ENCODE results near the gene DIABLO.

The DIABLO gene

DNA sequence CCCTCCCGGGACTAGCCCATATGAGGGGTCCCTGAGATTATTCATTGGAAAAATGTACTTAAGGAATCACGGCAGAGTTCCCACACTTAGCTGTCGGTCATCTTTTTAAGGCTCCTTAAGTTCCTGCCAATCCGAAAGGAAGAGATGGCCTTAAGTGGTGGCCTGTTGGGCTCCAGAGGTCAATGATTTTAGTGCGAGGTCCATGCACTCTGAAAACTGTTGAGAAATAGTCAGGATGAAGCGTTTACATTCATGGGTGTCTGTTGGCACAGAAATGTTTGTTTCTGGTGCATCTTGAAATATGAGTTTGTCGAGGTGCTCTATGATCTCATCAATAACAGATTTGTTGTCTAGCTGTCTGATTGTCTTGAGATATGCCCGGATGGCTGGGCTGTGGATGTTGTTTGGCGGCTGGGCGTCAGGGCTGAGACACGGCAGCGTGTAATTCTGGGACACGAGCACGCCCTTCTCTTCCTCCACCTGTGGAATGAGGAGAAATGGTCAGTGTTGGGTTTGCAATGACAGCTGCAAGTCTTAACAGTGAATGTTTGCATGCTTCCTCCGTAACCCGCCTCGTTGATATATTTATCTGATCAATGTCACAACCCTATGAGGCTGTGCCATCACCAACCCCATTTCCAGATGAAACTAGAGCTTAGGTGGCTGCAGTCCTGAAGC, 53.5 kb downstream of the DIABLO start:
- TF ChIP-seq, protein P1, sequence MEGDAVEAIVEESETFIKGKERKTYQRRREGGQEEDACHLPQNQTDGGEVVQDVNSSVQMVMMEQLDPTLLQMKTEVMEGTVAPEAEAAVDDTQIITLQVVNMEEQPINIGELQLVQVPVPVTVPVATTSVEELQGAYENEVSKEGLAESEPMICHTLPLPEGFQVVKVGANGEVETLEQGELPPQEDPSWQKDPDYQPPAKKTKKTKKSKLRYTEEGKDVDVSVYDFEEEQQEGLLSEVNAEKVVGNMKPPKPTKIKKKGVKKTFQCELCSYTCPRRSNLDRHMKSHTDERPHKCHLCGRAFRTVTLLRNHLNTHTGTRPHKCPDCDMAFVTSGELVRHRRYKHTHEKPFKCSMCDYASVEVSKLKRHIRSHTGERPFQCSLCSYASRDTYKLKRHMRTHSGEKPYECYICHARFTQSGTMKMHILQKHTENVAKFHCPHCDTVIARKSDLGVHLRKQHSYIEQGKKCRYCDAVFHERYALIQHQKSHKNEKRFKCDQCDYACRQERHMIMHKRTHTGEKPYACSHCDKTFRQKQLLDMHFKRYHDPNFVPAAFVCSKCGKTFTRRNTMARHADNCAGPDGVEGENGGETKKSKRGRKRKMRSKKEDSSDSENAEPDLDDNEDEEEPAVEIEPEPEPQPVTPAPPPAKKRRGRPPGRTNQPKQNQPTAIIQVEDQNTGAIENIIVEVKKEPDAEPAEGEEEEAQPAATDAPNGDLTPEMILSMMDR (conservative IDR thresholded peaks at IDR 0.05; ENCODE audit: low read depth, low read length) = no peak
- H3K4me3 ChIP-seq (ENCODE audit: low read length) = no peak overlapping the region
- no peak for DNase-seq (ENCODE audit: low read depth)

DNA sequence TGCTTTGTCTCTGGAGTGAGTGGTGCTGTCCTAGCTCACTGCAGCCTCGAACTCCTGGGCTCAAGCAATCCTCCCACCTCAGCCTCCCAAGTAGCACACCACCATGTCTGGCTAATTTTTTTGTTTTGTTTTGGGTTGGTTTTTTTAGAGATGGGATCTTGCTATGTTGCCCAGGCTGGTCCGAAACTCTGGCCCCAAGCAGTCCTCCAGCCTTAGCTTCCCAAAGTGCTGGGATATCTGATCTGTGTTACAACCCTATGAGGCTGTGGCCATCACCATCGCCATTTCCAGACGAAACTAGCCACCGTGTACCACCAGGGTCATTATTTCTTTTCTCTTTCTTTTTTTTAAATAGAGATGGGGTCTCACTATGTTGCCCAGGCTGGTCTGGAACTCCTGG, 54.5 kb downstream of the DIABLO start:
- DNase-seq (ENCODE audit: low read depth) = no peak
- H3K4me3 ChIP-seq (ENCODE audit: low read length) = no peak overlapping the region
- TF ChIP-seq, protein P1 (conservative IDR thresholded peaks at IDR 0.05; ENCODE audit: low read depth, low read length) = no peak

DNA sequence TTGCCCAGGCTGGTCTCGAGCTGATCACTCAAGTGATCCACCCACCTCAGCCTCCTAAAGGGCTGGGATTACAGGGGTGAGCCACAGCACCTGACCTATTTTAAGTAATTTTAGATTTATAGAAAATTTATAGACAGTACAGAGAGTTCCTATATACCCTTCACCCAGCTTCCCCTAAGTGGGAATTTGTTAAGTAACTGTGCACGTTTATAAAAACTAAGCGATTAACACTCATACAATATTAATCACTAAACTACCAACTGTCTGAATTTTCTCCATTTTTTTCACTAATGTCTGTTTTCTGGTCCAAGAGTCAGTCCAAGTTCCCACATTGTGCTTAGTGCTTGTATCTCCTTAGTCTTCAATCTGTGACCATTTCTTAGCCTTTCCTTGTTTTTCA, 57.4 kb downstream of the DIABLO start:
- no peak overlapping the region for H3K4me3 ChIP-seq (ENCODE audit: low read length)
- TF ChIP-seq, protein P1 (conservative IDR thresholded peaks at IDR 0.05; ENCODE audit: low read depth, low read length) = no peak
- DNase-seq (ENCODE audit: low read depth) = no peak

DNA sequence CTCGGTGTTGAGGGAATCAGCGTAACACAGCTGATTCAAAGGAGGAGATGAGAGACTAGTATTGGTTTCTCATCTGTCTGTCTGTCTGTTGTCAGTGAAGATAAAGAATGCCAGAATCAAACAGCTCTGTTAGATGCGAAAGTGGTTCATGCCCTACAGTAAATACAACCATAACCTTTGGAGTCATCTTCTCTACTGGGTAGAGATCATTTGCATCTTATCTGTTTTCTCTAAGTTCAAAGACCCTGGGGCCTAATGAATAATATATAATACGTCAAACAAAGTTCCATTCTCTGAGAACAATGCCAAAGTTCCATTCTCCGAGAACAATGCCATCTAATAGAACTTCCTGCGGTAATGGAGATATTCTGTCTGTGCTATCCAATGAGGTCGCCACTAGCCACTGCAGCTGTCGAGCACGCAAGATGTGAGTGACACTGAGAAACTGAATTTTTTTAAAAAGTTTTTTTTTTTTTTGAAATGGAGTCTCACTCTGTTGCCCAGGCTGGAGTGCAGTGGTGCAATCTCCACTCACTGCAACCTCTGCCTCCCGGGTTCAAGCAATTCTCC, 58.4 kb downstream of the DIABLO start:
- no peak for DNase-seq (ENCODE audit: low read depth)
- no peak overlapping the region for H3K4me3 ChIP-seq (ENCODE audit: low read length)
- TF ChIP-seq, protein P1 (conservative IDR thresholded peaks at IDR 0.05; ENCODE audit: low read depth, low read length) = no peak

DNA sequence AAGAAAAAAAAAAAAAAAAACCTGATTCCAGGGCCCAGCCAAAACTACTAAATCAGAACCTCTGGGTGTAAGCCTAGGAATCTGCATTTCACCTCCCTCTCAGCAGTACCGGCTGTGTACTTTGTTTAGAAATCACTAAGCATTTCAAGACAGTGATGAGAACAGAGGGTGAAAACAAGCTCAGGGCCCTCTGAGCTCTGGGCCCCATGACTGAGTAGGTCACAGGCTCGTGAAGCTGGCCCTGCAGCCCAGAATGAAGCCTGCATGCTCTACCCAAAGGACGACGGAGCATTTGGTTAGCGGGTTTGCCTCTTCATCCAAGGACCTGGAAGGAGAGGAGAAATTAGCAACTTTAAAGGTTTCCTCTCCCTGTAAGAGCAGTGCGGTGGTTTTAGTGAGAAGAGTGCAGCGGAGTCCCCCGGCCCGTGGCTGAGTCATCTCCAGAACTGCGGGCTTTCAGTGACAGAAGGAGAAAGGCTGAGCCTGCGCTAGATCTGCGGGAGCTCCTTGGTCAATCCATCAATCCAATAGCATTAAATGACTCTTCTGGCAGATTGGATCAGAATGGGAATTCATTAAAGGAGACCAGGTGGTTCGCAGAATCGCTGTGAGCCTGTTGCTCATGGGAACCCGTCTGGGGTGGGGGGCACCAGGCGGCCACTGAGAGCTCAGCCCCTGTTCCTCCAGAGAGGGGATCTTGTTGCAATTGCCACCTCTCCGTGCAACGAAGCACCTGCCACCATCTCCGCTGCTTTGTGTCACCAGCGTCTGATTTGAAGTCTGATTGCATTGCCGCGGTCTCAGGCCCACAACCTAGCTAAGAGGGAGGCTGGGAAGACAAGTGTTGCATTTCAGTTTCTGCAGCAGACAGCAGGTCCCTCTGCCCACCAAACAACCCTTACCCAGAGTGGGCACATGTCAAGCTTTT, 59.2 kb downstream of the DIABLO start:
- TF ChIP-seq, protein P1 (conservative IDR thresholded peaks at IDR 0.05; ENCODE audit: low read depth, low read length) = no peak
- no peak for DNase-seq (ENCODE audit: low read depth)
- H3K4me3 ChIP-seq (ENCODE audit: low read length) = no peak overlapping the region

DNA sequence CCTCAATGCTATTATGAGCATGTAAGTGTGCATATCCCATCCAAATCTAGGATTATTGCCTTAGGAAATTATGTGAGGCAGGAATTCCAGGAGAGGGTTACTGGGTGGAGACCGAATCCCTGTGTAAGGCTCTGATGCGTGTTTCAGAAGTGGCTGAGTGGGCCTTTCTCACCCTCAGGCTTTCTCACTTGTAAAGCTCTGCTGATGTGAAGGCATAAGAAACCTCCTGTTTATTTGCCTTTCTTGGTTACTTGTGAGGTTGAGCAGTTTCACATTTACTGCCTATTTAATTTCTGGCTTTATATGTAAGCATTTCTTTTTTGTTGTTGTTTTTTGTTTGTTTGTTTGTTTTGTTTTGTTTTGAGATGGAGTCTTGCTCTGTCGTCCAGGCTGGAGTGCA, 62.9 kb downstream of the DIABLO start:
- no peak for DNase-seq (ENCODE audit: low read depth)
- TF ChIP-seq, protein P1 (conservative IDR thresholded peaks at IDR 0.05; ENCODE audit: low read depth, low read length) = no peak
- H3K4me3 ChIP-seq (ENCODE audit: low read length) = no peak overlapping the region

Data from retinal pigment epithelial cell (primary cell).